GM18498 (cell line): Measurements from ENCODE around the gene DOP1A.

ENCODE experiments used
- ATAC-seq: cut with Tn5 transposase; IDR thresholded peaks from one replicate; pipeline ENCODE4 v1.9.1; 2021; ENCODE audit warnings: mild to moderate bottlenecking, moderate library complexity; ENCODE audit not compliant: unreplicated experiment

Gene DOP1A

DNA sequence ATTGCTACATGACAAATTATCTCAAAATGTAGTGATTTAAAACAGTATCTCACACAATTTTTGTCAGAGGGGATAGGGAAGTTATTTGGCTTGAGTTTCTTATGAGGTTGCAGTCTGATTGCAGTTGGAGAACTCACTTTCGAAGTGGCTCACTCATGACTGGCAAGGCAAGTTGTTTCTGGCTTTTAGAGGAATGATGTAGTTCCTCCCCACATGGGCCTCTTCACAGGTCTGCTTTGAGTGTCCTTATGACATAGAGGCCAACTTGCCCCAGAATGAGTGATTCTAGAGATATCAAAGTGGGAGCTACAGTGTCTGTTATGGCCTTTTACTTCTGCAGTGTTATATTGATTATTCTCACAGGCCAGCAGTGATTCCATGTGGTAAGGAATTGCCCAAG is 6.1 kb downstream of the DOP1A start:
- no peak for ATAC-seq

DNA sequence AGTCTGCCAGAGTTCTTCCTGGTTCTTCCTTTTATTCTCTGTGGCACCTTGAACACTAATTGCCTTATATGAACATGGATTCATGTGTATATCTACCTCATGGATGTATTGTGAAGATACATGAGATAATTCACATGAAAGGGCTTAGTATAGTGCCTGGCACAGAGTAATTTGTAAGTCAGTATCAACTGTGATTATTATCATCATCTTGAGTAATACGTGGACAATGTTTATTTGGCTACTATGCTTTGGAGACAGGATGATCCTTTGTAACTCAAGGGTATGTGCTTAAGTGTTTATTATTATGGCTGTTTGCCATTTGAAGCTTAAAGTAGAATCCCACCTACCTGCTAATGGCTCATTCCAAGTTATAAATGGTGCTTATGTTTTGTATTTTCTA is 16.0 kb downstream of the DOP1A start:
- no peak for ATAC-seq

DNA sequence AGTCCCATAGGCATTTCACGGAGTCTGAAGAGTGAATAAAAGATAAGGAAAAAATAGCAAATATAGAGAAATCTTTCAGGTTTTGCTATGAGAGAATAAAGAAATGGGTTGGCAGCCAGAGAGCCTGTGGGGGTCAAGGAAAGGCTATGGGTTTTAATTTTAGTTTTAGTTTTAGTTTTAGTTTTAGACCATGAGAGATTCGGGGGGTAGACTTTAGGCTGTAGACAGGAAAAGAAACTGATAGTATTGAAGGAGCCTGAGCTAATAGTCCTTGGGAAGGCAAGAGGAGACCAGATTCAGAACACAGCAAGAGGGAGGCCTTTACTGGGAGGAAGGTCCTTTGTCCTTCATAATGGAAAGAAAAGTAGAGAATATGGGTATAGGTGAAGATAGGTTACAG is 19.3 kb downstream of the DOP1A start:
- ATAC-seq, result peak; percentile 99

DNA sequence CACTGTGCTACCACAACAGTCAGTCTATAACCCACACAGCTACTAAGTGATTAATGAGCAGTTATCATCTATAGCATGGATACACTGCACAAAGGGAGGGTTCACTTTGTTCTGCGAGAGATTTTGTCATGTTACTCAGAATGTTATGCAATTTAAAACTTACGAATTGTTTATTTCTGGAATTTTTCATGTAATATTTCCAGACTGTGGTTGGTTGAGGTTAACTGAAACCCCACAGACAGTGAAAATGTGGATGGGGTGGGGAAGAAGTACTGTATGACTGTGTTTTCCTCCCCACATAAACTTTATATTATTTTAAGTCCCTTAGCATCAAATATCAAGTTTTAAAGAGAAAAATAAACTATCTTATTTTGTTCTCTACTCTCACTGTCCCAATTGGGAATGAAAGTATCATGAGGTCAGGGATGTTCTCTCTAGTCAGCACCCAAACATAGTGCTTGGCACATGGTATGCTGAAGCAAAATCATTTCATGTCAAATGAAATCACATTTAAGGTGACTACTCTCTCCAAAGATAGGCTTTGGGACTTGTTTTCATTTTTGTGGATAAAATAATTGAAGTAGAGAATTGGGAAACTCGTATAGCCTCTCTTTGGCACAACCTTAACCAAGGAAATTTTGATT is 25.4 kb downstream of the DOP1A start:
- no peak for ATAC-seq

DNA sequence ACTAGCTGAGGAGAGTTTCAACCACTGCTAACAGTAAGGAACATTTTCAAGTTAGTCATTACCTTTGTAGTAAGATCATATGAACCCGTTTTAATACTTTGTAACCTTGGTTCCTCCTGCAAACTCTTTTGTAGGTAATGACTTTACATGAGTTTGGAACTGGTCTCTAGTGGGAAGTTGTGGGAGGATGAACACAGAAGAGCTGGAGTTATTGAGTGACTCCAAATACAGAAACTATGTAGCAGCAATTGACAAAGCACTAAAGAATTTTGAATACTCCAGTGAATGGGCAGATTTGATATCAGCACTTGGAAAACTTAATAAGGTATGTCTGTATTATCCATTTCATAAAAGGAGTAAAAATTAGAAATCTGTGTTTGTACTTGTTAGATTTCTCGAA is 29.3 kb downstream of the DOP1A start:
- no peak for ATAC-seq

DNA sequence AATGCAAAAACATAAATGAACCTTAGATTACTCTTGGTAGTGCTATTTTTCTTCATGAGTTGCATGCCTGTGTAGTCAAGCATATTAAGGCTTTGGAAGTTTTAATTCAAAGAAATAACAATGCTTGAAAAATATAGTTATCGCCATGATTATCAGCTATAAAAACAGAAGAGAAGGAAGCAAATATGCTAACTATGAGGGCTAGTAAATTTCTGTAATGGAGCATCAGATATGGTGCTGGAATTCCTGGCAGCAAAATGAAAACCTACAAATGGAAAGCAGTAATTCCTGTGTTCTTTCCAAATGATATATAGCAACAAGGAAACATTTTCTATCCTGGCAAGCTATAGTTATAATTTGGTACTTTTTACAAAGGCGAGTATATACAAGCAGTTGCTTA is 29.7 kb downstream of the DOP1A start:
- no peak for ATAC-seq

DNA sequence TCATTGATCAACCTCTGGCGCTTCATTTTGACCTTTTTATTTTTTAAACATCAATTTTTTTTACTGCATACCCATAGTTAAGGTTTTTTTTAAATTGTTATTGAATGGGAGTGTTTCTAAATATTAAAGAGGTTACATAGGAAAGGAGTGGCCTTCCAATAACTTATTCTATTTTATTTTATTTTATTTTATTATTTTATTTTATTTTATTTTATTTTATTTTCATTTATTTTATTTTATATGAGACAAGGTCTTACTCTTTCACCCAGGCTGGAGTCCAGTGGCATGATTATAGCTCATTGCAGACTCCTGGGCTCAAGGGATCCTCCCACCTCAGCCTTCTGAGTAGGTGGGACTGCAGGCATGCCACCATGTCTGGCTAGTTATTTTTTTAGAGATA is 30.2 kb downstream of the DOP1A start:
- ATAC-seq, result no peak

DNA sequence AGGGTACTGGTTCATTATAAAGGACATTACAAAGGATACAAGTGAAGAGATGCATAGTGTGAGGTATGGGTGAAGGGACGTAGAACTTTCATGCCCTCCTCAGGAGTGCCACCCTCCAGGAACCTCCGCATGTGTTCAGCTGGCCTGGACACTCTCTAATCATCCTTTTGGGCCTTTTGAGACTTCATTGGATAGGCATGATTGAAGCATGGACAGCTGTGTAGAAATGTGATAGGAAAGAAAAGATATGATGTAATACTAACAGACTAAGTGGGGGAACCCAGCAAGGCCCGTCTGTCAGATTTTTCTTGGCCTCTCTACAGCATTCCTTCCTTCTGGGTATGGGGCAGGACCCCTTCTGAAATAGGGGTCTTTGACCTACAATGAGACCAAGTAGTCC is 31.1 kb downstream of the DOP1A start:
- no peak for ATAC-seq

DNA sequence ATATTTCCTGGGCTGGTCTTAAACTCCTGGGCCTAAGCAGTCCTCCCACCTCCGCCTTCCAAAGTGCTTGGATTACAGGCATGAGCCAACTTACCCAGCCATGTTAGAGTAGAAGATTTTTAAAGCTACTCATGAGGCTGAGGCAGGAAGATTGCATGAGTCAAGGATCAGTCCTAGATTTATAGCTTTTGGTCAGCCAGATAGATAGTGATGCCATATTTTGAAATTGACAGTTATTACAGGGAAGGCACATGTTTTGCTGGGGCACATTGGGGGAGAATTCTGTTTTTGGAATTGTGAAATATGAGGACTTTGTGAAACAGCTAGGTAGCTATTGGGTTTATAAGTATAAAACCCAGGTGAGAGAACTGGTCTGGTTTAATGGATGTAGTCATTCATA is 40.9 kb downstream of the DOP1A start:
- ATAC-seq, result no peak

DNA sequence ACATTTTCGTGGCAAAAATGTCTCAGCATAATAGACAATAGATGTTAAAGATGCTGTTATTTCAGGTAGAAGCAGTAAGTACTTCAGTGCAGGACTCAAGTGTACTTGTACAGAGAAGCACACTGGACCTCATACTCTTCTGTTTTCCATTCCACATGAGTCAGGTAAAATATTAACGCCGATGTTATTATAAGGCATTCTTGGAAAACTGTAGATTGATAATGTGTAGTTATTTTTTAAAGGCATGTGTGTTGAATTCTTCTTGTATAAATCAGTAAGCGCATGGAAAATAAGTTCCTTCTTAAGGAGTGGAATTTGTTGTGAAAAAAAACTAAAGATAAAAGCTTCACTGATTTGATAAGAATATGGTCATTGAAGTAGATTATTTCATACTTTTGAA is 45.8 kb downstream of the DOP1A start:
- ATAC-seq, result no peak

DNA sequence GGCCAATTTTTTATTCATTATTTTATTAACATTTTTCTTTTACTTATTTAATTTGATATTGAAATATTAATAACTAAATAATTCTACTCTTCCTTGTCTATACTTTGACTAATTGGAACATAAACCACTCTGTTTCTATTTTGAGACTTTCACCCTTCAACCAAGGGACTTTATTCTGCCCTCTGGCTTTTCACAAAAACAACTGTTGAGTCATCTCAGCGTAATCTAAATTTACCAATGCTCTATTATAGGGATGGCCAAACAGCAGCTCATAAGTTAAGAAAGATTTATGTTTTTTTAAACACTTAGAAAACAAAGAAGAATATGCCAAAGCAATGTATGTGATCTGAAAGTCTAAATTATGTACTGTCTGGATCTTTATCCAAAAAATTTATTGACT is 46.7 kb downstream of the DOP1A start:
- no peak for ATAC-seq

DNA sequence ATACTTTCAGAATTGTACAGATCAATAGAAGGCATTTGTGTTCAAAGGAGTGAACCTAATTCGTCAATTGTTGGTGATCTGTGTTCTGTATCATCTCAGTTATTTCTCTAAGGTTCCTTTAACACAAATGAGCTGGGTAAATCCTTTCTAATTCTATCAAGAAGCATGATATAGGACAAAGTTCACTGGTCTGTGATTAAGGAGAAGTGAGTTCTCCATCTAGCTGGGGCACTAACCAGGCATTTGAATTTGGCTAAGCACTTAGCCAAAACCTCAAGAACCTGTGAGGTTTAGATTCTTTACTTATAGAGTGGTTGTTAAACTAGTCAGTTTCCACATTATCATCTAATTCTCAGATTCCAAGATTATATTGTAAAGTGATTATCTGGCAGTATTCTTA is 50.3 kb downstream of the DOP1A start:
- ATAC-seq, result no peak

DNA sequence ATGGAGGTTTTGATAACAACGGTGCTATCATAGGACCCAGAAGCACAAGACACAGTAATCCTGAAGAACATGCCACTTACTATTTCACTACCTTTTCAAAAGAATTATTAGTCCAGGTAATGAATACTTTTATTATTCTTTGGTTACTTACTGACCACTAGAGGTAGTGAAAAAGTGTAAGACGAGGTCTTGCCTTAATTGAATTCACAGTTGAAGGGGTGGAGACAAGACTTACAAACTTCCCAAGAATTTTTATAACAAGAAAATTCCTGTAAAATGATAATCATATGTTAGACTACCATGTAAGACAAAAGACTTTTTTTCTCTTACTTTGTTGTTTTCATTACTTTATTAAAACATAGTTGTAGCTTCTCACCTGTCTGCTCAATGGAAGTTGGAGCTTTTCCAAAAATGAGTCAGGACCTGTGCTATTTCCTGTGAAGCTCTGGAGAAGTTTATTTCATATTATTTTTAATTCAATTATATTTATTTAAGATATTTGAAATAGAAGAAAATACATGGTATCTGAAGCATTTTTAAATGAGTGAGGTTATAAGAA is 52.4 kb downstream of the DOP1A start:
- no peak for ATAC-seq

DNA sequence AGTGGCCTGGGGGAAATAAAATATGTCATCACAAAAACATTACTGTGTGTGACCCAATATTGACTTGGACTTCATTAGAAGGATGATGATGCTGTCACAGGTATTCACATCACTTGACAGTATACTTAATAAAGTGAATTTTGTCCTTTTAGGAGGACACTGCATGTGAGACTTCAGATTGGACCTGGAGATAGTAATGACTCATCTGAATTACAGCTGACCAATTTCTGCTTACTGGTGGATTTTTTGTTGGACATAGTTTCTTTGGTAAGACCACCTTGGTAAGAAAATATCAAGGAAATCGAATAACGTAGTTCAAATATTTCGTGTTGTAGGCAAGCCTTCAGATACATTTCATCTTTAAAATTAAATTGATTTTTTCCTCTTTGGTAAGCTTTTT is 57.1 kb downstream of the DOP1A start:
- ATAC-seq, result no peak

DNA sequence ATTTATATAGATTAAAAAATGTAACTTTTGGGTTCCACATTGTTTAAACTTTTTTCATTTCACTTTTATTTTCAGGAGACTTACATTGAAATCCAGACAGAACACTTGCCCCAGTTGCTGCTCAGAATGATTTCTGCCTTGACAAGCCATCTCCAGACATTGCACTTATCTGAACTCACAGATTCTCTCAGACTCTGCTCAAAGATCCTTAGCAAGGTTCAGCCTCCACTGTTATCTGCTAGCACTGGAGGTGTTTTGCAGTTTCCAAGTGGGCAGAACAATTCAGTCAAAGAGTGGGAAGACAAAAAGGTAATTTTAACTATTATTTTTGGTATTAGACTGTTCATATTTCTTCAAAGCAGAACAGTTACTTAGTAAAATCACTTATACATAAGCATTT is 58.0 kb downstream of the DOP1A start:
- ATAC-seq, result no peak

DNA sequence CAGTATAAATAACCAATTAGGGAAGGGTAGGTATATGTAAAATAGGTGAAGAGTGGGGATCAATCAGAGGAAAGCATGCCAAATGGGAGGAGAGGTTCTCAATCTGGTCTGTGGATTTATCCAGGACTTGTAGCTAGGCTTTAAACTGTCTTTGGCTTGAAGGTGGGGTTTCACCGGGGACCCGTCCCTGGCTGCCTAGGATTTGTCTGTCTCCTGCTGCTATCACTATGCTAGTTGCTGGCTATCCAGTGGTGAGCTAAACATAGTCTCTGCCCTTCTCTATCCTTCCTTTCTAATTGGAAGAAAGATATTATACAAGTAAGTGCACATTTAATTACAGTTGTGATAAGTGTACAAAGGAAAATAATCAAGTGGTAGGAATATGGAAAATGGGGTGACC is 58.8 kb downstream of the DOP1A start:
- ATAC-seq, result no peak

DNA sequence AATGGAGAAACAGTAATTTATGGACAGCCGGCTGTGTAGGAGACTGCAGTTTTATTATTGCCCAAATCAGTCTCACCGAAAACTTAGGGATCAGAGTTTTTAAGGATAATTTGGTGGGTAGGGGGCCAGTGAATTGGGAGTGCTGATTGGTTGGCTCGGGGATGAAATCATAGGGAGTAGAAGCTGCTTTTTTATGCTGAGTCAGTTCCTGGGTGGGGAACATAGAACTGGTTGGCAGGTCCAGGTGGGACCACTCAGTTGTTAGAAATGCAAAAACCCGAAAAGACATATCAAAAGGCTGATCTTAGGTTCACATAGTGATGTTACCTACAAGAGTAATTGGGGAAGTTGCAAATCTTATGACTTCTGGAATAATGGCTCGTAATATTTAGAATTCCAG is 59.3 kb downstream of the DOP1A start:
- ATAC-seq, result no peak

DNA sequence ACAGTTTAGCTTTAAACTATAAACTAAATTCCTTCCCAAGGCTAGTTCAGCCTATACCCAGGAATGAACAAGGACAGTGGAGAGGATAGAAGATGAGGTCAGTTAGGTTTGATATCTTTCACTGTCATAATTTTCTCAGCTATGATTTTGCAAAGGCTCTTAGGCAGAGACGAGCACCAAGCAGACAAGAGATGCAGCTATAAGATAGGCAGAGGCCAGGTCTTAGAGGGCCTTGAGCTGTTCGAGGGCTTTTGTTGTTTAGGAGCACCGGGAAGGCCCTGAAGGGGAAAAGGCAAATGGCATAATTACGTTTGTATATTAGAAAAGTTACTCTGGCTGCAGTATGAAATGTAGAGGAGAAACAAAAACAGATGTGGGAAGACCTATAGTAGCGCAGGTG is 59.8 kb downstream of the DOP1A start:
- no peak for ATAC-seq

DNA sequence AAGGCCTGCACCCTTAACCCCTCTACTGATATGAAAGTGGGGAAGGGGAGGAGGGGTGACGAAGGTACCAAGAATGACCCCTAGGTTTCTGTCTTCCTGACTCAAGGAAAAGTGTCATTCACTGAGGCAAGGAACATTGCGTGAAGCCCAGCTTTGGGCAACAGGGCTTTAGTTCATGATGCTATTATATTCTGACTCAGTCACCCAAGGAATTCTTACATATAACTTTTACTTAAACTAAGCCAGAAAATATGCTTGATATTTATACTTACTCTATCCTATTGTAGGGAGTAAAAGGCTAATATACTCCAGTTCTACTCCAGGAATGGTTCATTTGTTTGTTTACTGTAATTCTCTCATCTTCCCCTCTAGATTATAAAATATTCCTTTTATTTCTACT is 60.5 kb downstream of the DOP1A start:
- no peak for ATAC-seq

DNA sequence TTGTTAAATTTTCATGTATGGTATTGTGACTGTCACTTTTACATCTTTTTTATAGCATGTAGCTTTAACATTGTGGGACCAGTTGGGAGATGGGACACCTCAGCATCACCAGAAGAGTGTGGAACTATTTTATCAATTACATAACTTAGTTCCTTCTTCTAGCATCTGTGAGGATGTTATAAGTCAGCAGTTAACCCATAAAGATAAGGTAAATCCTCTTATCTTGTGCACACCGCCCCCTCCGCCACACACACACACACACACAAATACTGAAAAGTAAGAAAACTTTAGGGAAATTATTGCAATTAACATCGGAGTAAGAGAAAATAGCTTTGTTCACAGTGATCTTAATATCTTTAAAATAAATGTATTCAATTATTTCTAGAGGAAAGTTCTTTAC is 64.7 kb downstream of the DOP1A start:
- no peak for ATAC-seq

DNA sequence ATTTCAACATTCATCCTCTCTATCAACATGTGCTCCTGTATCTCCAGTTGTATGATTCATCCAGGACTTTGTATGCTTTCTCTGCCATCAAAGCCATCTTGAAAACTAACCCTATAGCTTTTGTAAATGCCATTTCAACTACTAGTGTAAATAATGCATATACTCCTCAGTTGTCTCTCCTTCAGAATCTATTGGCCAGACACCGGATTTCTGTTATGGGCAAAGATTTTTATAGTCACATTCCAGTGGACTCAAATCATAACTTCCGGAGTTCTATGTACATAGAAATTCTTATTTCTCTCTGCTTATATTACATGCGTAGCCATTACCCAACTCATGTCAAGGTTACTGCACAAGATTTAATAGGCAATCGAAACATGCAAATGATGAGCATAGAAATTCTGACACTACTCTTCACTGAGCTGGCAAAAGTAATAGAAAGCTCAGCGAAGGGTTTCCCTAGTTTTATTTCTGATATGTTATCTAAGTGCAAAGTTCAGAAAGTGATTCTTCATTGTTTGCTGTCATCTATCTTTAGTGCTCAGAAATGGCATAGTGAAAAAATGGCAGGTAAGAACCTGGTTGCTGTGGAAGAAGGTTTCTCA is 70.7 kb downstream of the DOP1A start:
- no peak for ATAC-seq

DNA sequence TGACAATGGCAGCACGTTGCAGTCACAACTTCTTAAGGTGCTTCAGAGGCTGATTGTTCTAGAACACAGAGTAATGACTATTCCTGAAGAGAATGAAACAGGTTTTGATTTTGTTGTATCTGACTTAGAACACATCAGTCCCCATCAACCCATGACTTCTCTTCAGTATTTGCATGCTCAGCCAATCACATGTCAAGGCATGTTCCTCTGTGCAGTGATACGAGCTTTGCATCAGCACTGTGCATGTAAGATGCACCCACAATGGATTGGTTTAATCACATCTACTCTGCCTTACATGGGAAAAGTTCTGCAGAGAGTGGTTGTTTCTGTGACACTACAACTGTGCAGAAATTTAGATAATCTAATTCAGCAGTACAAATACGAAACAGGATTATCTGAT is 71.3 kb downstream of the DOP1A start:
- no peak for ATAC-seq

DNA sequence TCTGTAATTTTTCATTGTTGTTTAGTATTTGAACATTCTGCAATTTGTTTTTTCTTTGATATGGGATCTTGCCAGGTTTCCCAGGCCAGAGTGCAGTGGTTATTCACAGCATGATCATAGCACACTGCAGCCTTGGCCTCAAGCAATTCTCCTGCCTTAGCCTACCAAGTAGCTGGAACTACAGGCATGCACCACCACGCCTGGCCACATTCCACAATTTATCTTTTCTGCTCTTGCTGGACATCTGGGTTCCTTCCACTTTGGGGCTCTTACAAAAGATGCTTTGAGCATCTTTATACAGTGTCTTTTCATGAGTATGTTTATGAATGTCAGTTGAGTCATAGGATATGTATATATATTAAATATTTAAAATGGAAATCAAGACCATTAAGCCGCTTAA is 83.6 kb downstream of the DOP1A start:
- ATAC-seq, result no peak
